H1 (cell line): Measurements from ENCODE around the gene PRAMEF5. TPM values are rescaled to one million over a fixed set of nuclear protein-coding genes. Genes with fewer than 3 reads are reported as not detected.
"Not testable (repeated sequence)": the region's sequence is repeated elsewhere in the genome, so short reads cannot be mapped to it uniquely, and the experiment has no call there.

Experiments
- CTCF ChIA-PET: fragments of 300-600 bp; sonication (Branson Sonifier 250); formaldehyde crosslinking; loops from one replicate; lab custom pipeline; 2021; ENCODE audit not compliant: partially characterized antibody; lab: Charles Lee
- POLR2A ChIA-PET: fragments of 300-600 bp; sonication (Branson Sonifier 250); formaldehyde crosslinking; loops from one replicate; lab custom pipeline; 2021; ENCODE audit warnings: inconsistent platforms; ENCODE audit not compliant: partially characterized antibody; lab: Charles Lee
- DNase-seq, 2 experiments: peaks; one replicate each; pipeline versions ENCODE4 v3.0.0 to v3.0.0-alpha.2; 2010 to 2022; ENCODE audit warnings: low spot score in 2 of 2, low read depth in 1 of 2, mixed read lengths in 1 of 2
- FAIRE-seq: peaks from 2 replicates; lab custom pipeline; 2011; peaks lifted over from hg19 to GRCh38; lab: Jason Lieb, UNC
- H2AFZ ChIP-seq: 2 replicates; pipeline ENCODE4 v1.8.1; 2012; ENCODE audit warnings: low read length, inconsistent platforms
- H2AK5ac ChIP-seq: 2 replicates; pipeline ENCODE4 v1.6.1; 2013; ENCODE audit warnings: low read depth, low read length
- H2BK120ac ChIP-seq: replicated peaks from 2 replicates; pipeline ENCODE3; 2013; ENCODE audit warnings: low read depth, low read length, inconsistent platforms
- H2BK12ac ChIP-seq: 2 replicates; pipeline ENCODE4 v1.6.1; 2013; ENCODE audit warnings: low read depth, low read length
- H2BK15ac ChIP-seq: 2 replicates; pipeline ENCODE4 v1.6.1; 2013; ENCODE audit warnings: low read length
- H2BK20ac ChIP-seq: 2 replicates; pipeline ENCODE4 v1.6.1; 2013; ENCODE audit warnings: low read length
- H2BK5ac ChIP-seq: 2 replicates; pipeline ENCODE4 v1.6.1; 2013; ENCODE audit warnings: low read depth, low read length
- H3K14ac ChIP-seq: 2 replicates; pipeline ENCODE4 v1.6.1; 2013; ENCODE audit warnings: inconsistent platforms; ENCODE audit not compliant: insufficient read length
- H3K18ac ChIP-seq: 2 replicates; pipeline ENCODE4 v1.6.1; 2013; ENCODE audit warnings: low read length; ENCODE audit errors: extremely low read depth
- H3K23ac ChIP-seq: 2 replicates; pipeline ENCODE4 v1.6.1; 2013; ENCODE audit warnings: inconsistent platforms; ENCODE audit not compliant: insufficient read length
- H3K23me2 ChIP-seq: 2 replicates; pipeline ENCODE4 v1.6.1; 2013; ENCODE audit warnings: low read depth, low read length
- H3K27ac ChIP-seq: 2 replicates; pipeline ENCODE4 v1.6.1; 2011; ENCODE audit warnings: low read depth, low read length, inconsistent platforms
- H3K27me3 ChIP-seq, 4 experiments: replicated peaks in 1 of 4; 1 replicate in 1 of 4; 2 replicates in 3 of 4; pipeline versions ENCODE4 v1.6.1 to v1.8.1; 2011 to 2013; ENCODE audit warnings: low read length in 3 of 4, mild to moderate bottlenecking in 3 of 4, inconsistent platforms in 2 of 4, mixed read lengths in 2 of 4, moderate library complexity in 1 of 4; ENCODE audit not compliant: control insufficient read depth in 3 of 4, insufficient read depth in 3 of 4; ENCODE audit errors: extremely low read depth in 1 of 4
- H3K36me3 ChIP-seq, 4 experiments: 2 replicates each; pipeline versions ENCODE4 v1.6.1 to v1.8.1; 2011 to 2013; ENCODE audit warnings: mild to moderate bottlenecking in 4 of 4, low read length in 3 of 4, moderate library complexity in 2 of 4, control low read depth in 1 of 4, inconsistent platforms in 1 of 4; ENCODE audit not compliant: insufficient read depth in 4 of 4, control insufficient read depth in 2 of 4
- H3K4ac ChIP-seq: replicated peaks from 2 replicates; pipeline ENCODE3; 2013; ENCODE audit warnings: low read length, low read depth, mixed read lengths, inconsistent platforms; ENCODE audit not compliant: insufficient read length
- H3K4me1 ChIP-seq, 4 experiments: replicated peaks in 1 of 4; 1 replicate in 1 of 4; 2 replicates in 3 of 4; pipeline versions ENCODE4 v1.6.1 to v1.8.1; 2011 to 2013; ENCODE audit warnings: low read length in 3 of 4, inconsistent platforms in 2 of 4, mixed read lengths in 1 of 4; ENCODE audit not compliant: insufficient read depth in 4 of 4, control insufficient read depth in 3 of 4
- H3K4me2 ChIP-seq, 2 experiments: 2 replicates each; pipeline versions ENCODE4 v1.6.1 to v1.8.1; 2011 to 2013; ENCODE audit warnings: low read depth in 2 of 2, low read length in 2 of 2, control low read depth in 1 of 2, inconsistent platforms in 1 of 2, mild to moderate bottlenecking in 1 of 2; ENCODE audit not compliant: insufficient read depth in 1 of 2
- H3K4me3 ChIP-seq, 4 experiments: fragments of 200-600, 300-600 bp in 1 of 4; sonication (generic), shearing (Covaris generic), sonication (Bioruptor Twin) in 1 of 4; 2 replicates each; pipeline versions ENCODE4 v1.5.1 to v1.8.1; 2011 to 2016; ENCODE audit warnings: low read length in 4 of 4, low read depth in 3 of 4, control low read depth in 2 of 4, inconsistent platforms in 2 of 4, mild to moderate bottlenecking in 2 of 4, mixed read lengths in 1 of 4, moderate library complexity in 1 of 4; ENCODE audit not compliant: insufficient read depth in 2 of 4; ENCODE audit errors: extremely low read depth in 1 of 4
- H3K56ac ChIP-seq: replicated peaks from 2 replicates; pipeline ENCODE3; 2013; ENCODE audit warnings: low read depth, mild to moderate bottlenecking, mixed read lengths, low read length, inconsistent platforms; ENCODE audit not compliant: insufficient read length
- H3K79me1 ChIP-seq: 2 replicates; pipeline ENCODE4 v1.6.1; 2013; ENCODE audit warnings: low read depth, low read length, control low read depth
- H3K79me2 ChIP-seq, 2 experiments: 2 replicates each; pipeline versions ENCODE4 v1.6.1 to v1.8.1; 2012 to 2013; ENCODE audit warnings: low read length in 2 of 2, mild to moderate bottlenecking in 2 of 2, inconsistent platforms in 1 of 2; ENCODE audit not compliant: insufficient read depth in 2 of 2, control insufficient read depth in 1 of 2
- H3K9ac ChIP-seq, 4 experiments: replicated peaks in 1 of 4; 1 replicate in 1 of 4; 2 replicates in 3 of 4; pipeline versions ENCODE4 v1.6.1 to v1.8.1; 2011 to 2013; ENCODE audit warnings: low read depth in 3 of 4, low read length in 3 of 4, control low read depth in 2 of 4, mild to moderate bottlenecking in 2 of 4, moderate library complexity in 2 of 4, inconsistent platforms in 1 of 4; ENCODE audit errors: extremely low read depth in 1 of 4
- H3K9me3 ChIP-seq, 2 experiments: 2 replicates each; pipeline versions ENCODE4 v1.6.1 to v1.8.1; 2012 to 2013; ENCODE audit warnings: mild to moderate bottlenecking in 2 of 2, moderate library complexity in 2 of 2, control low read depth in 1 of 2, inconsistent platforms in 1 of 2, low read depth in 1 of 2, low read length in 1 of 2, mixed read lengths in 1 of 2; ENCODE audit not compliant: insufficient read depth in 2 of 2
- H4K20me1 ChIP-seq, 2 experiments: replicated peaks in 1 of 2; 2 replicates each; pipeline versions ENCODE3 to v1.8.1; 2011 to 2013; ENCODE audit warnings: inconsistent platforms in 2 of 2, low read length in 2 of 2, mild to moderate bottlenecking in 1 of 2; ENCODE audit not compliant: insufficient read depth in 2 of 2, control insufficient read depth in 1 of 2
- H4K5ac ChIP-seq: 2 replicates; pipeline ENCODE4 v1.6.1; 2013; ENCODE audit warnings: low read length, low read depth, mixed read lengths, inconsistent platforms; ENCODE audit not compliant: insufficient read length
- H4K8ac ChIP-seq: 2 replicates; pipeline ENCODE4 v1.8.0; 2013; ENCODE audit warnings: mild to moderate bottlenecking, moderate library complexity, low read length, inconsistent platforms; ENCODE audit not compliant: insufficient read depth; ENCODE audit errors: extremely low read depth
- H4K91ac ChIP-seq: replicated peaks from 2 replicates; pipeline ENCODE3; 2013; ENCODE audit warnings: low read length, mixed read lengths, inconsistent platforms; ENCODE audit not compliant: insufficient read length
- WGBS, 2 experiments: shearing (Covaris generic) in 1 of 2; methylation state at CpG; one replicate each; pipeline versions ENCODE4 v1.1.6 to v1.1.7; 2013 to 2015; ENCODE audit warnings: low lambda C conversion rate in 2 of 2, mixed read lengths in 2 of 2, inconsistent platforms in 1 of 2, low coverage in 1 of 2, missing lambda C conversion rate in 1 of 2; ENCODE audit not compliant: insufficient replicate concordance in 2 of 2, insufficient coverage in 1 of 2, insufficient read length in 1 of 2; ENCODE audit errors: extremely low coverage in 1 of 2, missing lambda C conversion rate in 1 of 2; 5-methylcytosine and 5-hydroxymethylcytosine counted together
- polyA plus RNA-seq, 7 experiments: library from polyadenylated mRNA; depleted of rRNA in 3 of 7; stranded (reverse) in 5 of 7; unstranded in 2 of 7; fragments of >200 nt in 5 of 7; fragments of 200-250 nt in 2 of 7; gene quantifications; 1 replicate in 5 of 7; 2 replicates in 1 of 7; 4 replicates in 1 of 7; pipeline versions ENCODE4 v1.2.1 to v1.2.3, GENCODE V29; 2011 to 2013; ENCODE audit warnings: missing spikeins in 2 of 7, mixed read lengths in 2 of 7
- total RNA-seq: library from RNA; stranded (reverse); fragmentation: NEBNext Ultra II Directional; extraction: Animal tissue kit (Norgen Biotek cat#: 25700); gene quantifications from 2 replicates; pipeline ENCODE4 v1.2.1, GENCODE V29; 2021

PRAMEF5 gene
- total and polyA plus RNA-seq, 2 of the 8 experiments (the other 6 are each of a cell fraction or from before 2014, with no cell fraction given) = not detected

- POLR2A ChIA-PET, H3K79me2 ChIP-seq, H3K14ac ChIP-seq, H3K56ac ChIP-seq, H2BK5ac ChIP-seq, H3K79me1 ChIP-seq, H2AK5ac ChIP-seq, H2AFZ ChIP-seq, H3K4me2 ChIP-seq, H3K27ac ChIP-seq, H4K8ac ChIP-seq, H3K18ac ChIP-seq, H4K5ac ChIP-seq, DNase-seq, H2BK15ac ChIP-seq, H3K4me3 ChIP-seq, H4K20me1 ChIP-seq, FAIRE-seq, H3K36me3 ChIP-seq, H3K4ac ChIP-seq, H4K91ac ChIP-seq, H3K9ac ChIP-seq, H2BK12ac ChIP-seq, H2BK120ac ChIP-seq, H3K23me2 ChIP-seq, H3K27me3 ChIP-seq, H2BK20ac ChIP-seq, H3K23ac ChIP-seq, H3K4me1 ChIP-seq: not testable (repeated sequence)
- CTCF ChIA-PET = interaction anchor here (0.6 kb wide), 1 partner anchor 8 kb away, joined by 3 read pairs; no protein-coding TSS in a partner anchor
- H3K9me3 ChIP-seq = peaks cover 51 to 72% of the 10 kb centered on the region in 2 experiments
- 68% methylated on average over 1 of the region's 1 CpG; no CpG with 5 or more reads in 1 of the 2 experiments for WGBS, 2 experiments
Observed at GRCh38 chr1:13234057-13234456, 19.9 kb upstream of the PRAMEF5 start.

DNA sequence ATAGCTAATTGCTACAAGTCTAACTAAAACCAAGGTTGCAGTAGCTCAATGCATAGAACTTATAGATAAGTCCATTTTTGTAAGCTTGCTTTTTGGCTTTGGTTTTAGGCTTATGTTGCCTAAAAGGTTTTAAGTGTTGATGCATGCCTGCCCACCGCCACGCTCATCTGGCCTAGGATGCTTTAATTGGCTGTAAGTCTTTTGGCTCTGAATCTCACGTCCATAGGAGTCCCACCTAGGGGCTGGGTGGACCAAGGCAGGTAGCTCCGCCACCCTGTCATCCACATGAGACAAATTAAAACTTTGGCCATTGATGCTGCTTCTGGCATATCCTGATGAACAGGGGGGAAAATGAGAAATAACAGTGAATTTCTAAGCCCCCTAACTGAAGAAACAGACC, 16.4 kb upstream of the PRAMEF5 start:
- H3K4me1 ChIP-seq, H3K9ac ChIP-seq, H2BK20ac ChIP-seq, H3K23ac ChIP-seq, H3K27me3 ChIP-seq, H3K4ac ChIP-seq, H3K36me3 ChIP-seq, H3K14ac ChIP-seq, H4K91ac ChIP-seq, H2BK12ac ChIP-seq, H3K18ac ChIP-seq, H2BK120ac ChIP-seq, DNase-seq, H2AFZ ChIP-seq, H3K4me3 ChIP-seq, H3K27ac ChIP-seq, H2BK5ac ChIP-seq, H4K20me1 ChIP-seq, H3K79me1 ChIP-seq, H3K79me2 ChIP-seq, POLR2A ChIA-PET, H2BK15ac ChIP-seq, H3K56ac ChIP-seq, FAIRE-seq, H2AK5ac ChIP-seq, H4K5ac ChIP-seq, H3K4me2 ChIP-seq, CTCF ChIA-PET, H3K23me2 ChIP-seq, H4K8ac ChIP-seq: not testable (repeated sequence)
- WGBS, 2 experiments = 58% methylated on average over 4 of the region's 4 CpGs; no CpG with 5 or more reads in 1 of the 2 experiments
- H3K9me3 ChIP-seq = peaks cover 49 to 71% of the 10 kb centered on the region in 2 experiments
